ENCODE results near the gene TMIGD2. TPM values are rescaled to one million over a fixed set of nuclear protein-coding genes. Genes with fewer than 3 reads are reported as not detected.

TMIGD2 gene
- total and polyA plus RNA-seq, 4 donors, result 0.23 to 1.4 (median 0.26) TPM; not detected in 1

- Histone ChIP-seq H3K4me3 (ENCODE audit: low read length in 2 of 2) (no peak overlapping the region), H3K4me1 (ENCODE audit: control insufficient read depth in 1 of 2, insufficient read depth in 2 of 2, low read length in 2 of 2) (no peaks in the 10 kb centered on the region), H3K9me3 (ENCODE audit: control insufficient read depth, low read length) (no peaks in the 10 kb centered on the region), H3K36me3 (ENCODE audit: control insufficient read depth in 1 of 2, insufficient read depth in 2 of 2, low read length in 1 of 2) (no peaks in the 10 kb centered on the region), H3K27me3 (ENCODE audit: control insufficient read depth in 1 of 2, insufficient read depth in 2 of 2, low read length in 1 of 2) (no peaks in the 10 kb centered on the region), H3K27ac (ENCODE audit: low read depth in 1 of 2, low read length in 2 of 2) (no peak overlapping the region)
- 2% methylated on average over 45 to 49 of the region's 49 CpGs for WGBS, 2 donors
- ATAC-seq (ENCODE audit: low FRiP score) (peak; percentile 97), DNase-seq (peak; percentile 91 to 93)
- intact Hi-C loops (cut with DNase I), result no loop called here
These were observed 26.2 kb upstream of the TMIGD2 start for GRCh38 chr19:4328243-4328990.

GRCh38 chr19:4327877-4328242 lies 25.7 kb upstream of the TMIGD2 start:
- Histone ChIP-seq H3K4me1 (ENCODE audit: control insufficient read depth in 1 of 2, insufficient read depth in 2 of 2, low read length in 2 of 2) (no peaks in the 10 kb centered on the region), H3K36me3 (ENCODE audit: control insufficient read depth in 1 of 2, insufficient read depth in 2 of 2, low read length in 1 of 2) (no peaks in the 10 kb centered on the region), H3K4me3 (ENCODE audit: low read length in 2 of 2) (no peak overlapping the region), H3K27ac (ENCODE audit: low read depth in 1 of 2, low read length in 2 of 2) (no peak overlapping the region), H3K27me3 (ENCODE audit: control insufficient read depth in 1 of 2, insufficient read depth in 2 of 2, low read length in 1 of 2) (no peaks in the 10 kb centered on the region), H3K9me3 (ENCODE audit: control insufficient read depth, low read length) (no peaks in the 10 kb centered on the region)
- intact Hi-C loops (cut with DNase I), result no loop called here
- WGBS, 2 donors, result 2 to 9% methylated on average over 13 of the region's 13 CpGs
- DNase-seq (no peak), ATAC-seq (ENCODE audit: low FRiP score) (no peak)

- Histone ChIP-seq H3K9me3 (ENCODE audit: control insufficient read depth, low read length) (no peaks in the 10 kb centered on the region), H3K4me1 (ENCODE audit: control insufficient read depth in 1 of 2, insufficient read depth in 2 of 2, low read length in 2 of 2) (no peaks in the 10 kb centered on the region), H3K27ac (ENCODE audit: low read depth in 1 of 2, low read length in 2 of 2) (no peak overlapping the region), H3K27me3 (ENCODE audit: control insufficient read depth in 1 of 2, insufficient read depth in 2 of 2, low read length in 1 of 2) (no peaks in the 10 kb centered on the region), H3K4me3 (ENCODE audit: low read length in 2 of 2) (no peak overlapping the region), H3K36me3 (ENCODE audit: control insufficient read depth in 1 of 2, insufficient read depth in 2 of 2, low read length in 1 of 2) (no peaks in the 10 kb centered on the region)
- peak; percentile 53 for ATAC-seq (ENCODE audit: low FRiP score)
- DNase-seq, result peak; percentile 69 to 84
- intact Hi-C loops (cut with DNase I), result no loop called here
- WGBS, 2 donors, result 1 to 6% methylated on average over 29 to 30 of the region's 30 CpGs
These were observed 25.2 kb upstream of the TMIGD2 start for GRCh38 chr19:4327252-4327876.

GRCh38 chr19:4326837-4327251 lies 24.7 kb upstream of the TMIGD2 start:
- Histone ChIP-seq H3K27ac (ENCODE audit: low read depth in 1 of 2, low read length in 2 of 2) (no peak overlapping the region), H3K4me3 (ENCODE audit: low read length in 2 of 2) (no peak overlapping the region), H3K4me1 (ENCODE audit: control insufficient read depth in 1 of 2, insufficient read depth in 2 of 2, low read length in 2 of 2) (no peaks in the 10 kb centered on the region), H3K9me3 (ENCODE audit: control insufficient read depth, low read length) (no peaks in the 10 kb centered on the region), H3K36me3 (ENCODE audit: control insufficient read depth in 1 of 2, insufficient read depth in 2 of 2, low read length in 1 of 2) (no peaks in the 10 kb centered on the region), H3K27me3 (ENCODE audit: control insufficient read depth in 1 of 2, insufficient read depth in 2 of 2, low read length in 1 of 2) (no peaks in the 10 kb centered on the region)
- DNase-seq (no peak), ATAC-seq (ENCODE audit: low FRiP score) (no peak)
- WGBS, 2 donors, result 1 to 3% methylated on average over 33 of the region's 33 CpGs
- intact Hi-C loops (cut with DNase I), result no loop called here

- Histone ChIP-seq H3K27ac (ENCODE audit: low read depth in 1 of 2, low read length in 2 of 2) (no peak overlapping the region), H3K9me3 (ENCODE audit: control insufficient read depth, low read length) (no peaks in the 10 kb centered on the region), H3K36me3 (ENCODE audit: control insufficient read depth in 1 of 2, insufficient read depth in 2 of 2, low read length in 1 of 2) (no peaks in the 10 kb centered on the region), H3K27me3 (ENCODE audit: control insufficient read depth in 1 of 2, insufficient read depth in 2 of 2, low read length in 1 of 2) (no peaks in the 10 kb centered on the region), H3K4me1 (ENCODE audit: control insufficient read depth in 1 of 2, insufficient read depth in 2 of 2, low read length in 2 of 2) (no peaks in the 10 kb centered on the region), H3K4me3 (ENCODE audit: low read length in 2 of 2) (no peak overlapping the region)
- ATAC-seq (ENCODE audit: low FRiP score) (no peak), DNase-seq (no peak)
- WGBS, 2 donors, result 38 to 41% methylated on average over 13 of the region's 13 CpGs
- intact Hi-C loops (cut with DNase I), result no loop called here
These were observed 24.1 kb upstream of the TMIGD2 start for GRCh38 chr19:4326215-4326836.

GRCh38 chr19:4324228-4324627 lies 22.0 kb upstream of the TMIGD2 start:
- ATAC-seq (ENCODE audit: low FRiP score), result no peak
- WGBS, 2 donors, result 77 to 82% methylated on average over 12 of the region's 12 CpGs
- no peak for DNase-seq
- H3K27me3 ChIP-seq (ENCODE audit: control insufficient read depth in 1 of 2, insufficient read depth in 2 of 2, low read length in 1 of 2), result no peaks in the 10 kb centered on the region
- no peaks in the 10 kb centered on the region for H3K9me3 ChIP-seq (ENCODE audit: control insufficient read depth, low read length)
- intact Hi-C loops (cut with DNase I), result no loop called here
- no peak overlapping the region for H3K27ac ChIP-seq (ENCODE audit: low read depth in 1 of 2, low read length in 2 of 2)
- H3K4me3 ChIP-seq (ENCODE audit: low read length in 2 of 2), result no peak overlapping the region
- H3K36me3 ChIP-seq (ENCODE audit: control insufficient read depth in 1 of 2, insufficient read depth in 2 of 2, low read length in 1 of 2), result no peaks in the 10 kb centered on the region
- H3K4me1 ChIP-seq (ENCODE audit: control insufficient read depth in 1 of 2, insufficient read depth in 2 of 2, low read length in 2 of 2), result no peaks in the 10 kb centered on the region

GRCh38 chr19:4323692-4324091 lies 21.5 kb upstream of the TMIGD2 start:
- H3K4me3 ChIP-seq (ENCODE audit: low read length in 2 of 2), result no peak overlapping the region
- DNase-seq (no peak), ATAC-seq (ENCODE audit: low FRiP score) (no peak)
- no peak overlapping the region for H3K27ac ChIP-seq (ENCODE audit: low read depth in 1 of 2, low read length in 2 of 2)
- H3K4me1 ChIP-seq (ENCODE audit: control insufficient read depth in 1 of 2, insufficient read depth in 2 of 2, low read length in 2 of 2), result no peaks in the 10 kb centered on the region
- H3K9me3 ChIP-seq (ENCODE audit: control insufficient read depth, low read length), result no peaks in the 10 kb centered on the region
- H3K27me3 ChIP-seq (ENCODE audit: control insufficient read depth in 1 of 2, insufficient read depth in 2 of 2, low read length in 1 of 2), result no peaks in the 10 kb centered on the region
- no peaks in the 10 kb centered on the region for H3K36me3 ChIP-seq (ENCODE audit: control insufficient read depth in 1 of 2, insufficient read depth in 2 of 2, low read length in 1 of 2)
- intact Hi-C loops (cut with DNase I), result no loop called here
- WGBS, 2 donors, result 85 to 94% methylated on average over 9 of the region's 9 CpGs

GRCh38 chr19:4322942-4323665 lies 20.9 kb upstream of the TMIGD2 start:
- intact Hi-C loops (cut with DNase I), result no loop called here
- Histone ChIP-seq H3K27me3 (ENCODE audit: control insufficient read depth in 1 of 2, insufficient read depth in 2 of 2, low read length in 1 of 2) (no peaks in the 10 kb centered on the region), H3K36me3 (ENCODE audit: control insufficient read depth in 1 of 2, insufficient read depth in 2 of 2, low read length in 1 of 2) (no peaks in the 10 kb centered on the region), H3K4me3 (ENCODE audit: low read length in 2 of 2) (no peak overlapping the region), H3K9me3 (ENCODE audit: control insufficient read depth, low read length) (no peaks in the 10 kb centered on the region), H3K27ac (ENCODE audit: low read depth in 1 of 2, low read length in 2 of 2) (no peak overlapping the region), H3K4me1 (ENCODE audit: control insufficient read depth in 1 of 2, insufficient read depth in 2 of 2, low read length in 2 of 2) (no peaks in the 10 kb centered on the region)
- ATAC-seq (ENCODE audit: low FRiP score), result no peak
- WGBS, 2 donors, result 82% methylated on average over 36 to 37 of the region's 37 CpGs
- DNase-seq, result no peak
